IMR-90 (cell line): ENCODE results near the gene AGPAT3. TPM values are rescaled to one million over a fixed set of nuclear protein-coding genes. Genes with fewer than 3 reads are reported as not detected.

ENCODE experiments used
- ATAC-seq: fragments of 200-7000 bp; cut with Tn5 transposase; 2 replicates; pipeline ENCODE4 v1.9.1; 2020; ENCODE audit warnings: low read depth, mild to moderate bottlenecking, moderate library complexity
- BruUV-seq: library from RNA; stranded (reverse); fragments of 400-500 nt; replicated peaks from 2 replicates; lab custom pipeline; 2021; lab: Mats Ljungman, UMichigan
- CTCF ChIA-PET: fragments of 300-600 bp; formaldehyde crosslinking; extraction: SDS; loops from one replicate; lab custom pipeline; 2021; ENCODE audit warnings: antibody characterized with exemption; lab: Yijun Ruan, JAX
- POLR2A ChIA-PET: fragments of 300-600 bp; sonication (Branson Sonifier 250); formaldehyde crosslinking; loops from one replicate; lab custom pipeline; 2022; ENCODE audit warnings: antibody characterized with exemption; ENCODE audit not compliant: unreplicated experiment; lab: Charles Lee
- DNase-seq: peaks from one replicate; pipeline ENCODE4 v3.0.0; 2013
- H2AFZ ChIP-seq: replicated peaks from 2 replicates; pipeline ENCODE3; 2013; ENCODE audit warnings: low read length, mild to moderate bottlenecking; ENCODE audit not compliant: poor library complexity
- H2AK5ac ChIP-seq: 2 replicates; pipeline ENCODE4 v1.6.1; 2013; ENCODE audit warnings: low read depth, low read length, inconsistent platforms
- H2AK9ac ChIP-seq: replicated peaks from 2 replicates; pipeline ENCODE3; 2013; ENCODE audit warnings: mild to moderate bottlenecking, low read depth, low read length, moderate library complexity; ENCODE audit not compliant: poor library complexity
- H2BK120ac ChIP-seq: 2 replicates; pipeline ENCODE4 v1.6.1; 2013; ENCODE audit warnings: low read depth, low read length, inconsistent platforms
- H2BK15ac ChIP-seq: 3 replicates; pipeline ENCODE4 v1.6.1; 2013; ENCODE audit warnings: low read depth, low read length, inconsistent platforms
- H2BK20ac ChIP-seq: 2 replicates; pipeline ENCODE4 v1.6.1; 2013; ENCODE audit warnings: low read depth, mild to moderate bottlenecking, inconsistent platforms, low read length, moderate library complexity
- H2BK5ac ChIP-seq: 2 replicates; pipeline ENCODE4 v1.6.1; 2013; ENCODE audit warnings: mild to moderate bottlenecking, low read depth, low read length, inconsistent platforms; ENCODE audit not compliant: poor library complexity, severe bottlenecking
- H3K14ac ChIP-seq: replicated peaks from 2 replicates; pipeline ENCODE4 v1.6.1; 2013; ENCODE audit warnings: low read depth, low read length, inconsistent platforms
- H3K18ac ChIP-seq: 2 replicates; pipeline ENCODE4 v1.6.1; 2013; ENCODE audit warnings: low read depth, low read length, control low read depth
- H3K23ac ChIP-seq: 2 replicates; pipeline ENCODE4 v1.6.1; 2013; ENCODE audit warnings: low read depth, low read length, inconsistent platforms
- H3K27ac ChIP-seq: 2 replicates; pipeline ENCODE4 v1.5.1; 2013; ENCODE audit warnings: mild to moderate bottlenecking, control low read depth, low read length; ENCODE audit not compliant: insufficient read depth
- H3K27me3 ChIP-seq: 2 replicates; pipeline ENCODE4 v1.6.1; 2013; ENCODE audit warnings: low read length; ENCODE audit not compliant: control insufficient read depth, insufficient read depth
- H3K36me3 ChIP-seq: 2 replicates; pipeline ENCODE4 v1.6.1; 2013; ENCODE audit warnings: low read length, mixed read lengths; ENCODE audit not compliant: control insufficient read depth, insufficient read depth
- H3K4ac ChIP-seq: 2 replicates; pipeline ENCODE4 v1.6.1; 2013; ENCODE audit warnings: low read depth, low read length, inconsistent platforms
- H3K4me1 ChIP-seq: 2 replicates; pipeline ENCODE4 v1.6.1; 2013; ENCODE audit warnings: low read length, mixed read lengths; ENCODE audit not compliant: control insufficient read depth, insufficient read depth
- H3K4me2 ChIP-seq: 2 replicates; pipeline ENCODE4 v1.6.1; 2013; ENCODE audit warnings: low read depth, mild to moderate bottlenecking, control low read depth, low read length, moderate library complexity
- H3K4me3 ChIP-seq: 2 replicates; pipeline ENCODE4 v1.5.1; 2013; ENCODE audit warnings: low read depth, mild to moderate bottlenecking, control low read depth, low read length, moderate library complexity; ENCODE audit not compliant: insufficient read depth
- H3K56ac ChIP-seq: 2 replicates; pipeline ENCODE4 v1.6.1; 2013; ENCODE audit warnings: low read length, inconsistent platforms; ENCODE audit not compliant: insufficient read depth; ENCODE audit errors: extremely low read depth
- H3K79me1 ChIP-seq, 2 experiments: 2 replicates each; pipeline ENCODE4 v1.6.1; 2013; ENCODE audit warnings: low read length in 2 of 2, inconsistent platforms in 1 of 2, low read depth in 1 of 2
- H3K9ac ChIP-seq: 2 replicates; pipeline ENCODE4 v1.6.1; 2013; ENCODE audit warnings: low read depth, low read length, control low read depth
- H3K9me1 ChIP-seq: 2 replicates; pipeline ENCODE4 v1.6.1; 2013; ENCODE audit warnings: low read length, inconsistent platforms; ENCODE audit not compliant: insufficient read depth
- H3K9me3 ChIP-seq: 2 replicates; pipeline ENCODE4 v1.6.1; 2013; ENCODE audit warnings: low read length; ENCODE audit not compliant: control insufficient read depth, insufficient read depth
- H4K20me1 ChIP-seq: 2 replicates; pipeline ENCODE4 v1.6.1; 2013; ENCODE audit warnings: low read length, inconsistent platforms; ENCODE audit not compliant: insufficient read depth
- H4K5ac ChIP-seq: 2 replicates; pipeline ENCODE4 v1.6.1; 2013; ENCODE audit warnings: mild to moderate bottlenecking, low read depth, low read length, control low read depth
- H4K8ac ChIP-seq, 2 experiments: 2 replicates each; pipeline ENCODE4 v1.6.1; 2013; ENCODE audit warnings: low read depth in 2 of 2, low read length in 2 of 2, control low read depth in 1 of 2, inconsistent platforms in 1 of 2
- H4K91ac ChIP-seq: 2 replicates; pipeline ENCODE4 v1.6.1; 2013; ENCODE audit warnings: low read depth, low read length, inconsistent platforms; ENCODE audit not compliant: insufficient read depth
- MAZ ChIP-seq: IDR thresholded peaks from 2 replicates; pipeline ENCODE4 v1.6.1; 2012; ENCODE audit warnings: low read depth, mild to moderate bottlenecking, low read length, improper control_type of control experiment, moderate library complexity, borderline replicate concordance
- POLR2A ChIP-seq: IDR thresholded peaks from 2 replicates; pipeline ENCODE4 v1.6.1; 2012; ENCODE audit warnings: mild to moderate bottlenecking, low read depth, low read length
- RAD21 ChIP-seq: IDR thresholded peaks from 2 replicates; pipeline ENCODE4 v1.6.1; 2012; ENCODE audit warnings: low read length, improper control_type of control experiment
- RCOR1 ChIP-seq: IDR thresholded peaks from 2 replicates; pipeline ENCODE4 v1.6.1; 2012; ENCODE audit warnings: mild to moderate bottlenecking, low read length, improper control_type of control experiment; ENCODE audit not compliant: insufficient replicate concordance
- RFX5 ChIP-seq: IDR thresholded peaks from 2 replicates; pipeline ENCODE4 v1.8.0; 2012; ENCODE audit warnings: low read depth, mild to moderate bottlenecking, low read length, moderate library complexity
- WGBS, 2 experiments: methylation state at CpG; one replicate each; pipeline versions ENCODE4 v1.1.5 to v1.1.7; 2013; ENCODE audit warnings: missing lambda C conversion rate in 2 of 2; ENCODE audit not compliant: insufficient read length in 1 of 2; ENCODE audit errors: extremely low coverage in 2 of 2; 5-methylcytosine and 5-hydroxymethylcytosine counted together
- dilution Hi-C: fragments of 300-500 bp; cut with HindIII; formaldehyde crosslinking; loops from one replicate; pipeline ENCODE4 v1.14.3; 2018; ENCODE audit warnings: low sequenced_read_pairs; ENCODE audit not compliant: unreplicated experiment
- in situ Hi-C: fragments of 300-500 bp; cut with MboI; formaldehyde crosslinking; loops from 3 replicates; pipeline ENCODE4 v1.14.3; 2019; ENCODE audit warnings: low sequenced_read_pairs, inconsistent platforms, mixed read lengths
- intact Hi-C: fragments of 100-400 bp; cut with micrococcal nuclease; formaldehyde crosslinking; loops from 2 replicates; pipeline ENCODE4 v1.10.0; 2022
- polyA plus RNA-seq, 3 experiments: library from polyadenylated mRNA; depleted of rRNA; stranded (reverse); fragments of >200 nt; gene quantifications; 2 replicates each; pipeline ENCODE4 v1.2.3, GENCODE V29; 2012; ENCODE audit warnings: low replicate concordance in 1 of 3
- total RNA-seq: library from RNA; depleted of rRNA; stranded (reverse); fragments of >200 nt; gene quantifications from 2 replicates; pipeline ENCODE4 v1.2.3, GENCODE V29; 2012

The AGPAT3 gene
- total and polyA plus RNA-seq, 2 of the 4 experiments (the other 2 are of a cell fraction) = 27.1 to 38.7 TPM

DNA sequence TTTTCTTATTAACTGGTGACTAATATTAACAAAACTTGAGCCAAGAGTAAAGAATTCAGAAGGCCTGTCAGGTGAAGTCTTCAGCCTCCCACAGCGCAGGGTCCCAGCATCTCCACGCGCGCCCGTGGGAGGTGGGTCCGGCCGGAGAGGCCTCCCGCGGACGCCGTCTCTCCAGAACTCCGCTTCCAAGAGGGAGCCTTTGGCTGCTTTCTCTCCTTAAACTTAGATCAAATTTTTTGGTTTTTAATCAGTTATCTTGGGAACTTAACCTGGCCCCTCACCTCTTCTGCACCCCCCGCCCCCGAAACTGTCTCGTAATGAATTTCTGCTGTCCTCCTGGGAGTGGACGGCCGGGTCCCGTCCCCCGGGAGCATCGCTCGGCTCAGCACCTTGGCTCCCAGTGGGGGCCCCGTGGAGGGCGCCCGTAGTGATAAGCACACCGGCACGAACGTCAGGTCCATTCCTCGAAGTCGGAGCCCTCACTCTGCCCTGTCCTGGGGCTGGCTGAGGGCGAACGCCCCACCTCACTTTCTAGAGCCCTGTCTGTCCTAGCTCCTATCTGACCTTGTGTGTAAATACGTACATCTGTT lies 117.6 kb downstream of the AGPAT3 start:
- no peaks in the 10 kb centered on the region for H3K79me1 ChIP-seq
- ChIA-PET POLR2A (no interaction called here), CTCF (no interaction called here)
- H3K23ac ChIP-seq = no peak overlapping the region
- H4K8ac ChIP-seq = no peak overlapping the region
- H3K4me3 ChIP-seq = no peak overlapping the region
- no peak overlapping the region for H3K27ac ChIP-seq
- no peak overlapping the region for H3K4ac ChIP-seq
- intact Hi-C loops (no loop called here), in situ Hi-C loops (no loop called here), dilution Hi-C loops (no loop called here)
- no peaks in the 10 kb centered on the region for H3K9me3 ChIP-seq
- no TSS peak for BruUV-seq
- H3K4me2 ChIP-seq = no peak overlapping the region
- no peak overlapping the region for H3K56ac ChIP-seq
- H3K14ac ChIP-seq = no peak overlapping the region
- H3K18ac ChIP-seq = no peak overlapping the region
- DNase-seq (no peak), ATAC-seq (no peak)
- TF ChIP-seq RFX5 (no peak), POLR2A (no peak), RCOR1 (no peak), MAZ (no peak), RAD21 (no peak)
- H2BK120ac ChIP-seq = no peak overlapping the region
- H2BK20ac ChIP-seq = no peak overlapping the region
- no peak overlapping the region for H2AFZ ChIP-seq
- no peak overlapping the region for H4K91ac ChIP-seq
- H4K5ac ChIP-seq = no peak overlapping the region
- no peaks in the 10 kb centered on the region for H3K27me3 ChIP-seq
- no peak overlapping the region for H2BK5ac ChIP-seq
- H3K9ac ChIP-seq = no peak overlapping the region
- no peak overlapping the region for H2AK5ac ChIP-seq
- H2BK15ac ChIP-seq = no peak overlapping the region
- H4K20me1 ChIP-seq = no peaks in the 10 kb centered on the region; the same call in 1 of the 2 replicates
- H3K9me1 ChIP-seq = no peaks in the 10 kb centered on the region
- H3K36me3 ChIP-seq = peaks cover 22% of the 10 kb centered on the region
- WGBS, 2 experiments = 92% methylated on average over 17 of the region's 32 CpGs; no CpG with 5 or more reads in 1 of the 2 experiments
- peak overlapping the region; percentile 25 for H2AK9ac ChIP-seq
- H3K4me1 ChIP-seq = no peaks in the 10 kb centered on the region; the same call in 1 of the 2 replicates
